Ureter (tissue), 1 donor: ENCODE results near the gene CPM. TPM values are rescaled to one million over a fixed set of nuclear protein-coding genes. Genes with fewer than 3 reads are reported as not detected.
"Not testable (repeated sequence)": the region's sequence is repeated elsewhere in the genome, so short reads cannot be mapped to it uniquely, and the experiment has no call there.

Source experiments
- DNase-seq: peaks from one replicate; pipeline ENCODE4 v3.0.0-alpha.2; 2020; ENCODE audit warnings: low spot score
- total RNA-seq: library from RNA; stranded (reverse); gene quantifications from one replicate; pipeline ENCODE4 v1.2.4, GENCODE V29; 2023
- donor health status: DM: yes; HTN: yes; CAD: no.

Gene CPM
- total RNA-seq, 1 donor from 2014 or later = 35.4 TPM

GRCh38 chr12:68878283-68878682 lies 54.7 kb downstream of the CPM start:
- no peak for DNase-seq

- DNase-seq = no peak
Observed at GRCh38 chr12:68877583-68877982, 55.4 kb downstream of the CPM start.

GRCh38 chr12:68876461-68876860 lies 56.5 kb downstream of the CPM start:
- no peak for DNase-seq

GRCh38 chr12:68873316-68873715 lies 59.7 kb downstream of the CPM start:
- DNase-seq = no peak

GRCh38 chr12:68871921-68872320 lies 61.0 kb downstream of the CPM start:
- no peak for DNase-seq

- no peak for DNase-seq
Observed at GRCh38 chr12:68871396-68871795, 61.6 kb downstream of the CPM start.

GRCh38 chr12:68870443-68870842 lies 62.5 kb downstream of the CPM start:
- no peak for DNase-seq

GRCh38 chr12:68870011-68870410 lies 63.0 kb downstream of the CPM start:
- DNase-seq = no peak

GRCh38 chr12:68868043-68868790 lies 64.8 kb downstream of the CPM start:
- no peak for DNase-seq

- DNase-seq = no peak
Observed at GRCh38 chr12:68867606-68868005, 65.4 kb downstream of the CPM start.

GRCh38 chr12:68866950-68867349 lies 66.0 kb downstream of the CPM start:
- no peak for DNase-seq

- no peak for DNase-seq
Observed at GRCh38 chr12:68865399-68866164, 67.4 kb downstream of the CPM start.

GRCh38 chr12:68864604-68865003 lies 68.4 kb downstream of the CPM start:
- no peak for DNase-seq

GRCh38 chr12:68863886-68864454 lies 69.0 kb downstream of the CPM start:
- not testable (repeated sequence) for DNase-seq

GRCh38 chr12:68863109-68863770 lies 69.7 kb downstream of the CPM start:
- DNase-seq = no peak

GRCh38 chr12:68861890-68862289 lies 71.1 kb downstream of the CPM start:
- no peak for DNase-seq

GRCh38 chr12:68856510-68856909 lies 76.5 kb downstream of the CPM start:
- no peak for DNase-seq

GRCh38 chr12:68855771-68856170 lies 77.2 kb downstream of the CPM start:
- DNase-seq = no peak

- no peak for DNase-seq
Observed at GRCh38 chr12:68855111-68855510, 77.9 kb downstream of the CPM start.

GRCh38 chr12:68854554-68854953 lies 78.4 kb downstream of the CPM start:
- DNase-seq = no peak

- no peak for DNase-seq
Observed at GRCh38 chr12:68854078-68854468, 78.9 kb downstream of the CPM start.

- no peak for DNase-seq
Observed at GRCh38 chr12:68853396-68854077, 79.4 kb downstream of the CPM start.
